ENCODE results near the gene C11orf71.
A peak's percentile ranks its signal among the peaks of the same experiment; 100 is the strongest.

Gene C11orf71, protein sequence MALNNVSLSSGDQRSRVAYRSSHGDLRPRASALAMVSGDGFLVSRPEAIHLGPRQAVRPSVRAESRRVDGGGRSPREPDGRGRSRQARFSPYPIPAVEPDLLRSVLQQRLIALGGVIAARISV

GRCh38 chr11:114400216-114400914, at the start of gene C11orf71, which contains the start of gene RBM7:
Gene C11orf71, minus strand, starts transcription at chr11:114400511. Its CDS starts 180 bp downstream, at chr11:114400331.
Gene RBM7, plus strand, starts transcription at chr11:114400666. Its CDS starts 6 bp downstream, at chr11:114400672.
- peak; percentile 99 for DNase-seq

DNA sequence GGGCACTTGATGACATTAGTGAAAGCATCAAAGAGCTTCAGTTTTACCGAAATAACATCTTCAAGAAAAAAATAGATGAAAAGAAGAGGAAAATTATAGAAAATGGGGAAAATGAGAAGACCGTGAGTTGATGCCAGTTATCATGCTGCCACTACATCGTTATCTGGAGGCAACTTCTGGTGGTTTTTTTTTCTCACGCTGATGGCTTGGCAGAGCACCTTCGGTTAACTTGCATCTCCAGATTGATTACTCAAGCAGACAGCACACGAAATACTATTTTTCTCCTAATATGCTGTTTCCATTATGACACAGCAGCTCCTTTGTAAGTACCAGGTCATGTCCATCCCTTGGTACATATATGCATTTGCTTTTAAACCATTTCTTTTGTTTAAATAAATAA, 49.5 kb upstream of the C11orf71 start:
- no peak for DNase-seq

DNA sequence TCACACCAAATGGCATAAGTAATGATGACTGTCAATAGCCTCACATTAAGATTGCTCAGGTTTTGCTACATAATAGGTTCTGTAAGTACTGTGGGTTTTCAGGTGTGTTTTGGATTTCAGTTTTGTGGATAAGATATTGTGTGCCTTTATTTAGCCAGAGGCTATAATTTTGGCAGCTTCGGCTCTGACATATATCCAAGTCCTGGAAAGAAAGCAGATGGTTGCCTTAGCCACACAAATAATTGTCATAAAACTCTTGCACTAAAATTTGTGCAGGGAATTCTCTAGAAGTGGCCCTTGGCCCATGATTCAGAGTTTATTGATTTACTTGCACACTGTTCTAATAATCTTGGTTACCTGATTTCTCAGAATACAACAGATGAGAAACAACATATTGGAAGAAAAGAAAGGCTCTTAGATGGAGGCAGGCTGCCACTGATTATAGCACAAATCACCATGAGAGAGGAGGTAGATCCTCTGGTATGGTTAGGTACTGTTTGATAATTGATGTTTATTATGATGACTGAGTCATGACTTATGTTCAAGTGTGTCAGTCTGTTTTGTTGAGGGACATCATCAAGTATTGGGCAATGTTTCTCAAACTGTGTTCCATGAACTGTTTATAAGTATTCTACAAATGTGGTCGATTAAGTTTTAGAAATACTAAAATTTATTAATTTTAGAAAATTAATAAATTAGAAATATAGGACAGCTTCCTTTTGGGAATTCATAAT, 48.6 kb upstream of the C11orf71 start:
- DNase-seq = peak; percentile 43

DNA sequence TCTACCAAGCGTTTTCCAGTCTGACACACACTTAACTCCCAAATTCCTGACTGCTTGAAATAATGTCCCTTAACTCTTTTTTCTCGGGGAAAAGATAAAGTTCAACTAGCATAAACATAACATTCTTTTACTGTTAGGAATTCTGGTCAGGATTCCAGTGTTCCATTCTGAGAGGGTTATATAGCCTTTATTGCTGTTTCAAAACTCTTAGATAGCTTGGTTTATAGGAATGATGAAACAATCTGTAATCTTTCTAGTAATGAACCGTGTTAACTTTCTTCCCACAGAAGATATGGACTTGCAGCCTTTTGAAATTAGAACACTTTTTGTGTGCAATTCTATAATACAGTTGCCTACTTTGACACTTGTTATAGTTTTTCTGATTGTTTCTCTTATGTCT, 47.6 kb upstream of the C11orf71 start:
- DNase-seq = peak; percentile 36

DNA sequence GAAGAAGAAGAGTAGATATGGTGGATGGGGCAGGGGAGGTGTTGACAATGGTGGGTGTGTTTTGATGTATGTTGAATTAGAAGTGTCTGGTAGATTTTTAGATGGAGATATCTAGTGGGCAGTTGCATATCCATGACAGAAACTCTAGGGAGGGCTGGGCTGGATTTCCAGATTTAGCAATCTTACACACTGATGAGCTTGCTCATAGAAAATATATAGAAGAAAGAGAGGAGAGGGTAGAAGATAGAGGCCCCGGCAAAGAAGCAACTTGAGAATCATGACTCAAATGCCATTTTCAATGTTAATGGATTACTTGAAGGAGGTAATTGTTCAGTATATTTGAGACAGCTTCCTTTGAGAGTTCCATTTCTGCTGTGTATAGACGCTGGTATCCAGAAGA, 47.1 kb upstream of the C11orf71 start:
- DNase-seq = no peak

GRCh38 chr11:114442536-114442935, 42.2 kb upstream of the C11orf71 start:
- DNase-seq = no peak

DNA sequence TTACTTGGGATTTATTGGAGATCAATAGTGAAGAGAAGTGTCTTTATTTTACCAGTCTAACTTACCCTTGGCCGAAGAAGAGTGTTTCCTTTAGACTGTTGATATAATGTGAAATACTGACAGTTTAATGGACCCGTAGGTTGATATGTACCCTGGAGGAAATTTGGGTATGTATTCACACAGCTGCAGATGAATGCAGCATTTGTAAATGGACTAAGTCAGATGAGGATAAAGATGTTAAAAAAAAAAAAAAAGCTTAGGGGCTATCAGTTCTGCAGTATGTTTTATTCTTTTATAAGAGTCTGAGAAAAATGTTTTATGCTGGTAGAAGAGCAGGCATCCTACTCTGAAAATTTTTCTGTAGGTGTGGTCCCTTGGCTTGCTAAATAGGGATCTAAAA, 41.6 kb upstream of the C11orf71 start:
- no peak for DNase-seq

GRCh38 chr11:114440971-114441763, 40.9 kb upstream of the C11orf71 start:
- no peak for DNase-seq

GRCh38 chr11:114440121-114440860, 40.0 kb upstream of the C11orf71 start:
- DNase-seq = peak; percentile 24

GRCh38 chr11:114439229-114440120, 39.2 kb upstream of the C11orf71 start, which contains the start of gene REXO2:
Gene REXO2, plus strand, starts transcription at chr11:114439467. Its CDS starts 62 bp downstream, at chr11:114439529.
- peak; percentile 96 for DNase-seq

- no peak for DNase-seq
These were observed 38.0 kb upstream of the C11orf71 start for GRCh38 chr11:114438303-114438702.

DNA sequence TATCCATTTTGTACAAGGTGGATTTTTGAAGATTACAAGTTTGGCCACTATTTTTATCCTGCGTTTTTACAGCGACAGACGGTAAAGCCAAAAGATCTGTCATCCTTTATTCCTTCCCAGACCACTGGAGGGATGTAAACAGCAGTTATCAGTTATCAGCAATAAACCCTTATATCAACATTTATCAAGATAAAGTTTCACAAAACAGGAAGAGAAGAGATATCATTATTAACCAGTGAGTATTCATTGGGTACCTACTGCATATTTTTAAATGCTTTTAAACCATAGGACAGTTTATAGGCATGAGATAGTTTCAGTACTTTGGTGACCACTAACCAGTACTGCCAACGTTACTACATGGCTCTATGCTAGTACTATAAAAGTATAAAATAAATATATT, 33.1 kb upstream of the C11orf71 start:
- DNase-seq = no peak

DNA sequence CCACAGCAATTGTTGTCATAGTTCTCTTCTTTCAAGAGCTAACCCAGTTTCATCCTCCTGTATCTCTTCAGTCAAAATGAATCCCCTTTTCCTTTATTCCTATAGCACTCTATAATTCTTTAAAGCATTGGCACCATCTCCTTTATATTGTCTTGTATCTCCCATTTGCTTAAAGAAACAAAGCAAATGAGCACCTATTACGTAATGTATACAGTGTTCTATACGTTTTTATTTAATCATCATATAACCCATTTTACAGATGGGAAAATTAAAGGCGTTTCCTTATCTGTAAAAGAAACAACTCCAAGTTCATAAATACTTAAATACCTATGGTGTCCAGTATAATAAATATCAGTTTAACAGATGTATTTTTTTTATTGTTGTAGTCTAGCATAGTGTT, 32.6 kb upstream of the C11orf71 start:
- no peak for DNase-seq

DNA sequence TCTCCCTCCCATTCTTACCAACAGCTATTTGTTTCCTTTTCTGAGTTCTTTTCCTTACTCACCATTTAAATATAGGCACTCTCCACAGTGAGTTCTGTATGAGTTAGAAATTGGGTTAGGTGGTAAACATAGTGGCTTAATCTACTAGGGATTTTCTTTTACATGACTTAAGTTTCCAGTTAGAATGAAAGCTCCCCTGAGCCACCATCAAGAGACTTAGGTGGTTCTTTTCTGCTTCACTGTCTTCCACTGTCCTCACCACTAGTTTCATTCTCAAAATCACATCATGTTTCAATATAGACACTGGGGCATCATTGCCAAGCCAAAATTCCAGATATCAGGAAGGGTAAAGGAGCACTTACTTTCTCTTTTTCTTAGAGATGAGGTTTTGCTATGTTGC, 30.0 kb upstream of the C11orf71 start:
- no peak for DNase-seq

GRCh38 chr11:114426280-114426679, 26.0 kb upstream of the C11orf71 start:
- DNase-seq = no peak

DNA sequence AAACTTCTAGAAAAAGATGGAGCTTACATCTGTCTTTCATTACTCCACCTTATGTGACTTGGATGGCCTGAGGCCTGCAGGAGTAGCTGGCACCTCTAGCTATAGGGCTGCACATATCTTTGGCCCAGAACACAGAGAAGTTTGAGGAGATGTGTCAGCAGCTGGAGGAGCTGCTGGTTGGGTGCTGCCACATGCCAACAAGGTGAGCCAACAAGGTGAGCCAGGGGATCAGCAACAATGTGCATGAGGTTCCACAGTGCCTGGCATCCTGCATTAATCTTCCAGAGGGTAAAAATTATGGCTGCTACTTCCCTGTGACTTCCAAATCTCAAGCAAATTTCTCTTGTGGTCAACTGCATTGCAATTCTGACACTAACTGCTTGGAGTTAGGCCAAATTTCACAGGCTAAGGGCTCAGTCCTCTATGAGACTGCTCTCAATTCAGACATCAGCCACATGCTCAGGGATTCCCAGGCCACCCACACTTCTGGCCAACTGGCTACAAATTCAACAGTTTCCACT, 16.2 kb upstream of the C11orf71 start:
- DNase-seq = peak; percentile 11

DNA sequence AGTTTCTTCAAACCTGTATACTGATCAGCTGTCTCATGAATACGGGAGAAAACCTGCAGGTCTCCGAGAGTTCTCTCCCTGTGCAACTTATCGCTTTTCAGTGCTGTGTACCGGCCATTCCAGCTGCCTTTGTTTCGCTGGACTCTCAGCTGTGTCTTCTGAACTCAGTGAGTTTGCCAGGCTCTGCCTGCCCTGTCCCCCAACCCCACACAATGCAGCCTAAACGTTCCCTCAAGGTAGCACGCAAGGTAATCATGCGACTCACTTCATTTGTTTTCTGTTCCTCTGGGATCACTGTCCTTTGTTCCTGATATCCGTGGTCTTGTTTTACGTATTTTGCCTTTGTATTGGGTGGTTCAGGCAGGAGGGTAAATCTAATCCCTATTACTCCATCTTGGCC, 13.6 kb upstream of the C11orf71 start:
- DNase-seq = no peak

GRCh38 chr11:114412946-114413345, 12.6 kb upstream of the C11orf71 start:
- no peak for DNase-seq

DNA sequence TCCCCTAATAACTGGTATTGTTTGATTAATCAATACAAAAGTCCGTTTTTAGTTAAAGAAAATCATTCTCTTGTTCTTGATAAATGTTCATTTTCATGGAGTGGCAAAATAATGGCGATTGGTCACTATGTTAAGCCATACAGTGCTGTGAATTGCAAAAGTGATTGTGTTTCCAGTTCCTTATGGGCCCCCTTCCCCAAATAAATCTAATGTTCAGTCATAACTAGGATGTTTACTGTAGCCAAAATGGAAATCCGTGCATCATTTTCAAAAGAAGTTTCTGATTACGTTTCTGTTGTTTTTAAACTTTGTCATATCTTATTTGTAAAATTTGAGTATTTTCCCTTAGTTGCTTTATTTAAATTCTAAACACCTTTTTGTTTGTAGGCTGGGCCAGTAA, 1.0 kb upstream of the C11orf71 start:
- DNase-seq = no peak

DNA sequence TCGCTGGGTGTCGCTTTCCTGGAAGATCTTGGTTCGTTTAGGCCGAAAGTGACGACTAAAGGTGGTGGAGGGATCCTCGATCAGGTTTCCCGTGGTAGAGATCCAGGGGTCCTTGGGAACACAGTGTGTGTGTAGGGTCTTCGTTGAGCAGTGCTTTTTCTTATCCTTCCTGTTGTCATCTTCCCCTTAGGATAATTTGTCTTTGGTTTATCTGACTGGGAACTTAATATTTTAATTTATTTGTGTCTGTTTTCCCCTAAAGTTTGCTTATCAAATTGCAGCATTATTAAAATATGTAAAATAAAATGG, 558 bp upstream of the C11orf71 start:
- no peak for DNase-seq

GRCh38 chr11:114399490-114400215, 658 bp downstream of the C11orf71 start:
- DNase-seq = peak; percentile 67

Data from HCEC 1CT (cell line).